Loucy (cell line): ENCODE results near the gene GPR82.

Experiments used
- H2AFZ ChIP-seq: fragments of 200-600 bp; sonication (generic); 2 replicates; pipeline ENCODE4 v1.6.0; 2016; ENCODE audit warnings: antibody characterized with exemption, mild to moderate bottlenecking, low read length, moderate library complexity
- H3F3A ChIP-seq: fragments of 200-600 bp; 2 replicates; pipeline ENCODE4 v1.6.0; 2016; ENCODE audit warnings: antibody characterized with exemption, low read depth, mild to moderate bottlenecking
- H3K27me3 ChIP-seq: fragments of 200-600 bp; sonication (generic); 2 replicates; pipeline ENCODE4 v1.6.1; 2014; ENCODE audit warnings: low read length, mild to moderate bottlenecking; ENCODE audit not compliant: insufficient read depth, poor library complexity, severe bottlenecking
- H3K36me3 ChIP-seq: fragments of 200-600 bp; sonication (generic); 2 replicates; pipeline ENCODE4 v1.6.1; 2016; ENCODE audit warnings: low read length; ENCODE audit not compliant: insufficient read depth
- H3K4me1 ChIP-seq: fragments of 200-600 bp; sonication (generic); 2 replicates; pipeline ENCODE4 v1.5.1; 2014; ENCODE audit warnings: low read length, mild to moderate bottlenecking; ENCODE audit not compliant: insufficient read depth, poor library complexity, severe bottlenecking
- H3K4me2 ChIP-seq: fragments of 200-600 bp; sonication (generic); 2 replicates; pipeline ENCODE4 v1.6.0; 2014; ENCODE audit warnings: antibody characterized with exemption, low read length, low read depth, mild to moderate bottlenecking; ENCODE audit not compliant: poor library complexity, severe bottlenecking
- H3K4me3 ChIP-seq: fragments of 200-600 bp; sonication (generic); 2 replicates; pipeline ENCODE4 v1.5.1; 2014; ENCODE audit warnings: low read length, mild to moderate bottlenecking, mixed read lengths; ENCODE audit not compliant: poor library complexity, severe bottlenecking
- H3K79me2 ChIP-seq: fragments of 200-600 bp; sonication (generic); 2 replicates; pipeline ENCODE4 v1.6.1; 2014; ENCODE audit warnings: low read length; ENCODE audit not compliant: insufficient read depth
- H3K9ac ChIP-seq: fragments of 200-600 bp; sonication (generic); 2 replicates; pipeline ENCODE4 v1.6.0; 2014; ENCODE audit warnings: mild to moderate bottlenecking, low read depth, low read length, moderate library complexity; ENCODE audit not compliant: poor library complexity, severe bottlenecking
- H3K9me2 ChIP-seq: fragments of 200-600 bp; sonication (generic); replicated peaks from 2 replicates; pipeline ENCODE4 v1.6.1; 2016; ENCODE audit warnings: low read depth, low read length, mixed read lengths
- H3K9me3 ChIP-seq: fragments of 200-600 bp; sonication (generic); 2 replicates; pipeline ENCODE4 v1.6.1; 2014; ENCODE audit warnings: mild to moderate bottlenecking, antibody characterized with exemption, low read length, low read depth; ENCODE audit not compliant: insufficient read depth
- H4K20me1 ChIP-seq: fragments of 200-600 bp; sonication (generic); 2 replicates; pipeline ENCODE4 v1.6.0; 2014; ENCODE audit warnings: antibody characterized with exemption, low read length, mild to moderate bottlenecking; ENCODE audit not compliant: insufficient read depth, poor library complexity, severe bottlenecking
- EZH2phosphoT487 ChIP-seq: fragments of 200-600 bp; IDR thresholded peaks from 2 replicates; pipeline ENCODE4 v1.6.1; 2018; ENCODE audit warnings: antibody characterized with exemption, mild to moderate bottlenecking, moderate library complexity, borderline replicate concordance
- TF ChIP-seq, protein P1 (sequence below): fragments of 200-600 bp; sonication (generic); conservative IDR thresholded peaks from 2 replicates; pipeline ENCODE4 v1.5.1; 2014; ENCODE audit warnings: mild to moderate bottlenecking, antibody characterized with exemption, low read length

Gene GPR82

DNA sequence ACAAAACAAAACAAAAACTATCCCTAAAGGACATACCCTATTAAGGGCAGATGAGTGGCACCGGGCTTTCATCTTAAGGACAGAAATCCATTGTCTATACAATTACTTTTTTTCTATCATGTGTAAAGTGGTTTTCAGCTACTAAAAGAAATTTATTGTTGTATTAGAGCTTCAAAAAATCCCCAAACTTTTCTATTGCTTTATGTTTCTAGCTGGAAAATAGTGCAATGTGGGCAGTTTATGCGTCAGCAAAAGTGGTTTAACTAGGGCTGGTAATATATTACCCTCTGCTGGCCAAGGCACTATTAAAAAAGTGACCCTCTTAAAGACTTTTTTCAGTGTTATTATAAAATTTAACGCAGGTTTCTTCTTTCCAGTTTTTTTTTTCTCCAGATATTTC lies 15.5 kb upstream of the GPR82 start:
- Histone ChIP-seq H2AFZ (no peak overlapping the region), H3K79me2 (no peaks in the 10 kb centered on the region), H3K4me1 (peaks cover 5% of the 10 kb centered on the region), H3K4me2 (no peak overlapping the region), H3K4me3 (no peak overlapping the region), H3K9me2 (no peaks in the 10 kb centered on the region), H3K36me3 (no peaks in the 10 kb centered on the region), H3K9me3 (no peaks in the 10 kb centered on the region), H4K20me1 (no peaks in the 10 kb centered on the region), H3F3A (no peaks in the 10 kb centered on the region; the same call in 1 of the 2 replicates), H3K27me3 (no peaks in the 10 kb centered on the region), H3K9ac (no peak overlapping the region)
- no peak for TF ChIP-seq EZH2phosphoT487
- TF ChIP-seq, protein P1, sequence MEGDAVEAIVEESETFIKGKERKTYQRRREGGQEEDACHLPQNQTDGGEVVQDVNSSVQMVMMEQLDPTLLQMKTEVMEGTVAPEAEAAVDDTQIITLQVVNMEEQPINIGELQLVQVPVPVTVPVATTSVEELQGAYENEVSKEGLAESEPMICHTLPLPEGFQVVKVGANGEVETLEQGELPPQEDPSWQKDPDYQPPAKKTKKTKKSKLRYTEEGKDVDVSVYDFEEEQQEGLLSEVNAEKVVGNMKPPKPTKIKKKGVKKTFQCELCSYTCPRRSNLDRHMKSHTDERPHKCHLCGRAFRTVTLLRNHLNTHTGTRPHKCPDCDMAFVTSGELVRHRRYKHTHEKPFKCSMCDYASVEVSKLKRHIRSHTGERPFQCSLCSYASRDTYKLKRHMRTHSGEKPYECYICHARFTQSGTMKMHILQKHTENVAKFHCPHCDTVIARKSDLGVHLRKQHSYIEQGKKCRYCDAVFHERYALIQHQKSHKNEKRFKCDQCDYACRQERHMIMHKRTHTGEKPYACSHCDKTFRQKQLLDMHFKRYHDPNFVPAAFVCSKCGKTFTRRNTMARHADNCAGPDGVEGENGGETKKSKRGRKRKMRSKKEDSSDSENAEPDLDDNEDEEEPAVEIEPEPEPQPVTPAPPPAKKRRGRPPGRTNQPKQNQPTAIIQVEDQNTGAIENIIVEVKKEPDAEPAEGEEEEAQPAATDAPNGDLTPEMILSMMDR: no peak

DNA sequence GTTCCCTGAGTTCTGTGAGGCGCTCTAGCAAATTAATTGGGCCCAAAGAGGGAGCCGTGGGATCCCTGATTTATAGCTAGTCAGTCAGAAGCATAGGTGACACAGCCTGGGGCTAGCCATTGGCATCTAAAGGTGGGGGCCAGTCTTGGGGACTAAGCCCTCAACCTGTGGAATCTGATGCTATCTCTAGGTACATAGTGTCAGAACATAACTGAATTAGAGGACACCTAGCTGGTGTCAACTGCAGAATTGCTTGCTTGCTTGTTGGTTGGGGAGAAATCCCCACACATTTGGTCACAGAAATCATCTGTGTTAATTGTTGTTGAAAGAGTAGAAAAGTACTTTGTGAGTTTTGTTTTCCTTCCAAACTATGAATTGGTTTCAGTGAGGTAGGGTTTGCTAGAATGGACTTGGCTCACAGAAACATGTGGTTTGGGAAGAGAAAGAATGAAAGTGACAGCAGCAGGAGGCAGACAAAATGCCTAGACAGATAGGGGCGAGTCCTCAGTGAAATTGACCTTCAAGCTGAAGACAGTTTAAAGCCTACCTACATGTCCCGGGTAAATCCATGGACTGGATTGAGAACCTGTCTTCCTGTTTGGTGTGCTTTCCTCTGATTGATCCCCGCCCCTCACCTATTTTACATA lies 12.8 kb upstream of the GPR82 start:
- H3K9me2 ChIP-seq: no peaks in the 10 kb centered on the region
- no peak overlapping the region for H3K9ac ChIP-seq
- peaks cover under 1% of the 10 kb centered on the region for H3K4me1 ChIP-seq
- H3K79me2 ChIP-seq: no peaks in the 10 kb centered on the region
- H3K36me3 ChIP-seq: no peaks in the 10 kb centered on the region
- H3F3A ChIP-seq: no peaks in the 10 kb centered on the region
- no peak overlapping the region for H3K4me2 ChIP-seq
- no peak overlapping the region for H3K4me3 ChIP-seq
- H2AFZ ChIP-seq: no peak overlapping the region
- H3K27me3 ChIP-seq: no peaks in the 10 kb centered on the region
- no peaks in the 10 kb centered on the region for H4K20me1 ChIP-seq
- TF ChIP-seq, protein P1: no peak
- TF ChIP-seq EZH2phosphoT487: no peak
- no peaks in the 10 kb centered on the region for H3K9me3 ChIP-seq

DNA sequence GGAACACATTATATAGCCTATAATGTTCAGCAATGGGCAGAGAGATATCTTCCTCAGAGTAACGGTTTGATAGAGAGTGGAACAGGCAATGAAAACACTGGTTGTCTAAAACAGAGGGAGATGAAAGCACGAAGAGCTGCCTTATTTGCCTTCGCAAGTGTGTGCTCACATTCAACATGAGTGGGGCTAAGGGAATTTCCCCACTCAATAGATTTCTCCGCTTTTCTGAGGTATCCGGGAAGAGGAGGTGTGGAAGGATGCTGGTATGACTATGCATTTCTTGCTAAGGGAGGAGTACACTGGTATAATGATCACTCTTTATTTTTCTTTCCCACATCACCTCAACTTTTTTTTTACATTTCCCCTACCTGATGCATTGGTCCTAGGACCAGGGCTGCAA lies 7.8 kb upstream of the GPR82 start:
- no peak overlapping the region for H3K4me3 ChIP-seq
- H3F3A ChIP-seq: peaks cover 3% of the 10 kb centered on the region; the same call in 1 of the 2 replicates
- H3K4me1 ChIP-seq: peaks cover 12% of the 10 kb centered on the region
- H3K4me2 ChIP-seq: no peak overlapping the region
- H3K27me3 ChIP-seq: no peaks in the 10 kb centered on the region
- no peaks in the 10 kb centered on the region for H3K9me2 ChIP-seq
- no peaks in the 10 kb centered on the region for H3K36me3 ChIP-seq
- H3K9ac ChIP-seq: no peak overlapping the region
- H3K79me2 ChIP-seq: no peaks in the 10 kb centered on the region
- no peaks in the 10 kb centered on the region for H3K9me3 ChIP-seq
- H4K20me1 ChIP-seq: no peaks in the 10 kb centered on the region
- TF ChIP-seq, protein P1: no peak
- TF ChIP-seq EZH2phosphoT487: no peak
- H2AFZ ChIP-seq: no peak overlapping the region
